Liver (tissue), 9 donors: ENCODE data around the gene SYNPO2. TPM values are rescaled to one million over a fixed set of nuclear protein-coding genes. Genes with fewer than 3 reads are reported as not detected.

ENCODE experiments used
- DNase-seq: peaks from one replicate; pipeline ENCODE4 v3.0.0-alpha.2; 2017; ENCODE audit warnings: low spot score
- H3K27ac ChIP-seq, 2 donors: one replicate each; pipeline ENCODE4 v1.7.0; 2013; ENCODE audit warnings: inconsistent platforms in 2 of 2, low read length in 2 of 2, control low read depth in 1 of 2, low read depth in 1 of 2, mild to moderate bottlenecking in 1 of 2
- H3K27me3 ChIP-seq, 4 donors: one replicate each; pipeline versions ENCODE4 v1.6.1 to v1.7.0; 2013; ENCODE audit warnings: low read length in 3 of 4, inconsistent platforms in 1 of 4, mild to moderate bottlenecking in 1 of 4, moderate library complexity in 1 of 4; ENCODE audit not compliant: control insufficient read depth in 4 of 4, insufficient read depth in 4 of 4
- H3K36me3 ChIP-seq, 4 donors: one replicate each; pipeline versions ENCODE4 v1.6.1 to v1.7.0; 2013; ENCODE audit warnings: low read length in 3 of 4, mild to moderate bottlenecking in 3 of 4, low read depth in 1 of 4, moderate library complexity in 1 of 4; ENCODE audit not compliant: control insufficient read depth in 4 of 4, insufficient read depth in 3 of 4
- H3K4me1 ChIP-seq, 4 donors: one replicate each; pipeline versions ENCODE4 v1.6.1 to v1.7.0; 2013; ENCODE audit warnings: low read length in 3 of 4, mild to moderate bottlenecking in 3 of 4, moderate library complexity in 1 of 4; ENCODE audit not compliant: control insufficient read depth in 4 of 4, insufficient read depth in 4 of 4
- H3K4me3 ChIP-seq, 3 donors: one replicate each; pipeline versions ENCODE4 v1.6.1 to v1.7.0; 2013; ENCODE audit warnings: low read length in 3 of 3, control low read depth in 1 of 3, low read depth in 1 of 3, mild to moderate bottlenecking in 1 of 3
- H3K9ac ChIP-seq, 2 donors: one replicate each; pipeline ENCODE4 v1.7.0; 2013; ENCODE audit warnings: low read length in 2 of 2, mild to moderate bottlenecking in 2 of 2, moderate library complexity in 2 of 2, control low read depth in 1 of 2, low read depth in 1 of 2
- H3K9me3 ChIP-seq, 4 donors: one replicate each; pipeline versions ENCODE4 v1.6.1 to v1.7.0; 2013; ENCODE audit warnings: low read length in 3 of 4; ENCODE audit not compliant: control insufficient read depth in 4 of 4
- FOXA1 ChIP-seq: IDR thresholded peaks from 2 replicates; pipeline ENCODE4 v1.6.1; 2016; ENCODE audit warnings: antibody characterized with exemption
- FOXA2 ChIP-seq: IDR thresholded peaks from 2 replicates; pipeline ENCODE4 v1.6.1; 2016; ENCODE audit warnings: antibody characterized with exemption
- GABPA ChIP-seq, 2 donors: IDR thresholded peaks in 1 of 2; conservative IDR thresholded peaks in 1 of 2; 2 replicates each; pipeline ENCODE4 v1.6.1; 2016; ENCODE audit warnings: antibody characterized with exemption in 2 of 2, mild to moderate bottlenecking in 1 of 2, moderate library complexity in 1 of 2
- HNF4A ChIP-seq, 2 donors: conservative IDR thresholded peaks; 2 replicates each; pipeline ENCODE4 v1.6.1; 2016; ENCODE audit warnings: antibody characterized with exemption in 2 of 2, mild to moderate bottlenecking in 2 of 2
- HNF4G ChIP-seq: IDR thresholded peaks from 2 replicates; pipeline ENCODE4 v1.6.1; 2016; ENCODE audit warnings: antibody characterized with exemption
- JUND ChIP-seq, 2 donors: IDR thresholded peaks; 2 replicates each; pipeline ENCODE4 v1.6.1; 2016; ENCODE audit warnings: antibody characterized with exemption in 2 of 2
- NR2F2 ChIP-seq: IDR thresholded peaks from 2 replicates; pipeline ENCODE4 v1.6.1; 2016; ENCODE audit warnings: antibody characterized with exemption
- RAD21 ChIP-seq, 2 donors: IDR thresholded peaks; 2 replicates each; pipeline ENCODE4 v1.6.1; 2016; ENCODE audit warnings: antibody characterized with exemption in 2 of 2, mild to moderate bottlenecking in 2 of 2
- RXRA ChIP-seq, 2 donors: IDR thresholded peaks; 2 replicates each; pipeline ENCODE4 v1.6.1; 2017 to 2018; ENCODE audit warnings: antibody characterized with exemption in 2 of 2, mild to moderate bottlenecking in 1 of 2
- SP1 ChIP-seq: IDR thresholded peaks from 2 replicates; pipeline ENCODE4 v1.6.1; 2018; ENCODE audit warnings: antibody characterized with exemption, mild to moderate bottlenecking
- TAF1 ChIP-seq: conservative IDR thresholded peaks from 2 replicates; pipeline ENCODE4 v1.6.1; 2016; ENCODE audit warnings: antibody characterized with exemption, mild to moderate bottlenecking
- YY1 ChIP-seq: IDR thresholded peaks from 2 replicates; pipeline ENCODE4 v1.6.1; 2016; ENCODE audit warnings: antibody characterized with exemption, mild to moderate bottlenecking
- WGBS: extraction: QIAGEN DNeasy Blood & Tissue Kit; methylation state at CpG from one replicate; pipeline ENCODE4 v1.1.7; 2013; 5-methylcytosine and 5-hydroxymethylcytosine counted together
- polyA plus RNA-seq, 2 donors: library from polyadenylated mRNA; stranded (reverse) in 1 of 2; unstranded in 1 of 2; fragments of 200-250 nt in 1 of 2; fragments of >200 nt in 1 of 2; fragmentation: Nextera tagmentation in 1 of 2; extraction: Ambion mirVana in 1 of 2; gene quantifications; one replicate each; pipeline versions ENCODE4 v1.2.1 to v1.2.3, GENCODE V29; 2013 to 2015
- total RNA-seq, 2 donors: library from RNA; depleted of rRNA; stranded (reverse); fragments of >200 nt; gene quantifications; one replicate each; pipeline ENCODE4 v1.2.3, GENCODE V29; 2014
- TF ChIP-seq, protein P1 (sequence below): fragments of 150-350 bp; IDR thresholded peaks from 2 replicates; pipeline ENCODE4 v1.5.1; 2017; ENCODE audit warnings: improper control_type of control experiment, low read depth, low read length; ENCODE audit not compliant: missing input control
- TF ChIP-seq, protein P2 (sequence below): IDR thresholded peaks from 2 replicates; pipeline ENCODE4 v1.6.1; 2016; ENCODE audit warnings: antibody characterized with exemption
- TF ChIP-seq, protein P3 (sequence below): IDR thresholded peaks from 2 replicates; pipeline ENCODE4 v1.6.1; 2016; ENCODE audit warnings: antibody characterized with exemption
- TF ChIP-seq, protein P4 (sequence below): IDR thresholded peaks from 2 replicates; pipeline ENCODE4 v1.6.1; 2016; ENCODE audit warnings: antibody characterized with exemption
- donor health status: healthy.
- donor health status: healthy.
- donor health status: healthy.
- donor health status: healthy.
- donor health status: healthy.

The SYNPO2 gene
- total and polyA plus RNA-seq, 4 donors, result 2.4 to 10.9 (median 3.4) TPM

DNA sequence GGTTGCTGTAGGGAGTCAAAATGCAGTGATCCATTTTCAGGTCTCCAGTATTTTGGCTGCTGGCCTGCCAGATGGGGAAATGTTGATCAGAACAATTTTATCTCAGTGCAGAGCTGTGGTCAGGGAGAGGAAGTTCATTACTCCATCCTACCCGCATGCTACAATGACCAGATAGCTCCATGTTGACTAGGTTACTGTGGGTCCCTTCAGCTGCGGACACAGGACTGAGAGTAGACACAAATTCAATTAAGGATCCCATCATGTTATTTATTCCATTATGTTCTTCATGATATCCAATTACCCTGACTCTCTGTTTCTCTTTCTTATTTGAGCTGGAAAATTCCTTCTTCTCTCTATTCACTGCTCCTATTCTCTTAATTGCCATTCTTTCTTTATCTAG, 16.3 kb downstream of the SYNPO2 start:
- DNase-seq, result no peak

DNA sequence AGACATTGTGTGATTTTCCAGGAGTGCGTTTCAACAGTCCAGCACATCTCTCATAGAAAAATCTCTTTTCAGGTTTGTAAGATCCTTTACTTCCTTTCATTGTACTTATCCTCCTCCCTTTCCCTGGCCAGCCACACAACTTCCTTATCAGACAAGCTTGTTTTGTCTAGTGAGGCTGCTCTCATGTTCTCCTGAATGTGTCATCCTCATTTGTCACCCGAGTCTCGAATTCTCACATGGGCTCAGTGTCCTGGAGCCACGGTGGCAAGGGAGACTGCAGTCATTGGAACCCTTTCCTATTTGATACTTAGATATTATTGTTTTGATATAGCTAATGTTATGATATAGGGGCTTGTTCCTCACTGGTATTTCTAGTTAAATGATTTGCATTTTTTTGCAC, 16.9 kb downstream of the SYNPO2 start:
- no peak overlapping the region for H3K9ac ChIP-seq
- H3K36me3 ChIP-seq, result no peaks in the 10 kb centered on the region
- no peak for DNase-seq
- no peaks in the 10 kb centered on the region for H3K9me3 ChIP-seq
- H3K4me3 ChIP-seq, result no peak overlapping the region
- TF ChIP-seq TAF1, result no peak
- TF ChIP-seq, protein P1, sequence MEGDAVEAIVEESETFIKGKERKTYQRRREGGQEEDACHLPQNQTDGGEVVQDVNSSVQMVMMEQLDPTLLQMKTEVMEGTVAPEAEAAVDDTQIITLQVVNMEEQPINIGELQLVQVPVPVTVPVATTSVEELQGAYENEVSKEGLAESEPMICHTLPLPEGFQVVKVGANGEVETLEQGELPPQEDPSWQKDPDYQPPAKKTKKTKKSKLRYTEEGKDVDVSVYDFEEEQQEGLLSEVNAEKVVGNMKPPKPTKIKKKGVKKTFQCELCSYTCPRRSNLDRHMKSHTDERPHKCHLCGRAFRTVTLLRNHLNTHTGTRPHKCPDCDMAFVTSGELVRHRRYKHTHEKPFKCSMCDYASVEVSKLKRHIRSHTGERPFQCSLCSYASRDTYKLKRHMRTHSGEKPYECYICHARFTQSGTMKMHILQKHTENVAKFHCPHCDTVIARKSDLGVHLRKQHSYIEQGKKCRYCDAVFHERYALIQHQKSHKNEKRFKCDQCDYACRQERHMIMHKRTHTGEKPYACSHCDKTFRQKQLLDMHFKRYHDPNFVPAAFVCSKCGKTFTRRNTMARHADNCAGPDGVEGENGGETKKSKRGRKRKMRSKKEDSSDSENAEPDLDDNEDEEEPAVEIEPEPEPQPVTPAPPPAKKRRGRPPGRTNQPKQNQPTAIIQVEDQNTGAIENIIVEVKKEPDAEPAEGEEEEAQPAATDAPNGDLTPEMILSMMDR, result no peak
- TF ChIP-seq FOXA2, result no peak
- no peak for TF ChIP-seq RXRA (IDR thresholded peaks at IDR 0.05)
- TF ChIP-seq, protein P2, sequence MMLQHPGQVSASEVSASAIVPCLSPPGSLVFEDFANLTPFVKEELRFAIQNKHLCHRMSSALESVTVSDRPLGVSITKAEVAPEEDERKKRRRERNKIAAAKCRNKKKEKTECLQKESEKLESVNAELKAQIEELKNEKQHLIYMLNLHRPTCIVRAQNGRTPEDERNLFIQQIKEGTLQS, result no peak
- no peak for TF ChIP-seq SP1
- TF ChIP-seq NR2F2, result no peak
- TF ChIP-seq, protein P3, sequence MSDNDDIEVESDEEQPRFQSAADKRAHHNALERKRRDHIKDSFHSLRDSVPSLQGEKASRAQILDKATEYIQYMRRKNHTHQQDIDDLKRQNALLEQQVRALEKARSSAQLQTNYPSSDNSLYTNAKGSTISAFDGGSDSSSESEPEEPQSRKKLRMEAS, result no peak
- no peaks in the 10 kb centered on the region for H3K27me3 ChIP-seq
- H3K4me1 ChIP-seq, result peaks cover 0 to 8% (median 2%) of the 10 kb centered on the region in 4 donors
- 69% methylated on average over 4 of the region's 4 CpGs for WGBS
- H3K27ac ChIP-seq, result no peak overlapping the region

More for the DNA sequence above, 16.3 kb downstream of the SYNPO2 start:
- no peak overlapping the region for H3K4me3 ChIP-seq
- H3K27me3 ChIP-seq, result no peaks in the 10 kb centered on the region
- TF ChIP-seq NR2F2 (no peak), YY1 (no peak), JUND (IDR thresholded peaks at IDR 0.05) (no peak), RAD21 (IDR thresholded peaks at IDR 0.05) (no peak), FOXA1 (no peak), RXRA (IDR thresholded peaks at IDR 0.05) (no peak), HNF4A (conservative IDR thresholded peaks at IDR 0.05) (no peak), SP1 (no peak), HNF4G (no peak), TAF1 (no peak), GABPA (IDR thresholded peaks at IDR 0.05 in 1 of 2, conservative IDR thresholded peaks at IDR 0.05 in 1 of 2) (no peak)
- TF ChIP-seq, protein P1, result no peak
- TF ChIP-seq, protein P3, result no peak
- TF ChIP-seq, protein P2, result no peak
- TF ChIP-seq, protein P4, sequence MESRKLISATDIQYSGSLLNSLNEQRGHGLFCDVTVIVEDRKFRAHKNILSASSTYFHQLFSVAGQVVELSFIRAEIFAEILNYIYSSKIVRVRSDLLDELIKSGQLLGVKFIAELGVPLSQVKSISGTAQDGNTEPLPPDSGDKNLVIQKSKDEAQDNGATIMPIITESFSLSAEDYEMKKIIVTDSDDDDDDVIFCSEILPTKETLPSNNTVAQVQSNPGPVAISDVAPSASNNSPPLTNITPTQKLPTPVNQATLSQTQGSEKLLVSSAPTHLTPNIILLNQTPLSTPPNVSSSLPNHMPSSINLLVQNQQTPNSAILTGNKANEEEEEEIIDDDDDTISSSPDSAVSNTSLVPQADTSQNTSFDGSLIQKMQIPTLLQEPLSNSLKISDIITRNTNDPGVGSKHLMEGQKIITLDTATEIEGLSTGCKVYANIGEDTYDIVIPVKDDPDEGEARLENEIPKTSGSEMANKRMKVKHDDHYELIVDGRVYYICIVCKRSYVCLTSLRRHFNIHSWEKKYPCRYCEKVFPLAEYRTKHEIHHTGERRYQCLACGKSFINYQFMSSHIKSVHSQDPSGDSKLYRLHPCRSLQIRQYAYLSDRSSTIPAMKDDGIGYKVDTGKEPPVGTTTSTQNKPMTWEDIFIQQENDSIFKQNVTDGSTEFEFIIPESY, result no peak
- H3K9ac ChIP-seq, result no peak overlapping the region
- 64% methylated on average over 2 of the region's 2 CpGs for WGBS
- H3K27ac ChIP-seq, result no peak overlapping the region
- H3K36me3 ChIP-seq, result no peaks in the 10 kb centered on the region
- H3K4me1 ChIP-seq, result peaks cover 0 to 8% (median 2%) of the 10 kb centered on the region in 4 donors
- no peaks in the 10 kb centered on the region for H3K9me3 ChIP-seq
